Measurements from ENCODE around the gene PLA2G2C. TPM values are rescaled to one million over a fixed set of nuclear protein-coding genes. Genes with fewer than 3 reads are reported as not detected.

The PLA2G2C gene
- total and polyA plus RNA-seq, 2 donors (not counting 3 experiments of a cell fraction or from before 2014, with no cell fraction given), result not detected

GRCh38 chr1:20158358-20159070, 27.8 kb downstream of the PLA2G2C start:
- Histone ChIP-seq H3K9ac (replicated peaks; ENCODE audit: extremely low read depth, insufficient read depth, low read length) (no peak overlapping the region), H3K9me3 (replicated peaks; ENCODE audit: control insufficient read depth, insufficient read depth, low read length) (no peaks in the 10 kb centered on the region), H3K27me3 (ENCODE audit: control insufficient read depth in 2 of 2, insufficient read depth in 2 of 2, low read length in 2 of 2) (no peaks in the 10 kb centered on the region), H3K36me3 (ENCODE audit: control insufficient read depth in 2 of 2, extremely low read depth in 1 of 2, insufficient read depth in 2 of 2, low read length in 2 of 2) (no peaks in the 10 kb centered on the region), H3K4me2 (ENCODE audit: insufficient read depth, low read length) (no peak overlapping the region), H2AFZ (ENCODE audit: low read depth, low read length) (no peak overlapping the region), H4K20me1 (replicated peaks; ENCODE audit: control insufficient read depth, extremely low read depth, insufficient read depth, low read length) (no peaks in the 10 kb centered on the region), H3K27ac (ENCODE audit: insufficient read depth, low read depth, low read length) (no peak overlapping the region), H3K4me1 (ENCODE audit: control insufficient read depth, extremely low read depth, insufficient read depth, low read length) (no peaks in the 10 kb centered on the region), H3K4me3 (replicated peaks in 1 of 3; ENCODE audit: insufficient read depth in 1 of 3, low read depth in 1 of 3, low read length in 3 of 3) (no peak overlapping the region), H3K79me2 (ENCODE audit: control insufficient read depth, insufficient read depth, low read length) (no peaks in the 10 kb centered on the region), H3K9me1 (replicated peaks; ENCODE audit: control insufficient read depth, extremely low read depth, insufficient read depth, low read length) (no peaks in the 10 kb centered on the region)
- ChIA-PET POLR2A (no interaction called here), CTCF (interaction anchor here (1.0 kb wide), 1 partner anchor 244 kb away, joined by 3 read pairs; no protein-coding TSS in a partner anchor)
- FAIRE-seq, result no peak
- dilution Hi-C loops (cut with MboI; ENCODE audit: extremely low pct_ligation_motif_present, low sequenced_read_pairs), result no loop called here
- BruUV-seq (replicated peaks), result no TSS peak
- TF ChIP-seq FOS (IDR thresholded peaks at IDR 0.05; ENCODE audit: borderline replicate concordance, insufficient read depth, low read length), result no peak
- TF ChIP-seq POLR2AphosphoS5 (IDR thresholded peaks at IDR 0.05; ENCODE audit: insufficient read depth, low read depth, low read length), result no peak
- TF ChIP-seq CTCF (IDR thresholded peaks at IDR 0.05; ENCODE audit: extremely low read depth in 1 of 2, insufficient read depth in 1 of 2, low read depth in 1 of 2, low read length in 2 of 2), result no peak
- no peak for TF ChIP-seq MYC (IDR thresholded peaks at IDR 0.05; ENCODE audit: low read depth, low read length)
- no peak for TF ChIP-seq GATA2 (IDR thresholded peaks at IDR 0.05; ENCODE audit: insufficient read depth, insufficient read length, low read depth, low read length)
- intact Hi-C loops (cut with micrococcal nuclease), result no loop called here
- DNase-seq (ENCODE audit: low read depth, low spot score), result no peak

Measured in endothelial cell of umbilical vein (primary cell).